Liver (tissue), 9 donors: ENCODE results near the gene LSM12. TPM values are rescaled to one million over a fixed set of nuclear protein-coding genes. Genes with fewer than 3 reads are reported as not detected.

Experiments used
- DNase-seq: peaks from one replicate; pipeline ENCODE4 v3.0.0-alpha.2; 2017; ENCODE audit warnings: low spot score
- H3K27ac ChIP-seq, 2 donors: one replicate each; pipeline ENCODE4 v1.7.0; 2013; ENCODE audit warnings: inconsistent platforms in 2 of 2, low read length in 2 of 2, control low read depth in 1 of 2, low read depth in 1 of 2, mild to moderate bottlenecking in 1 of 2
- H3K27me3 ChIP-seq, 4 donors: one replicate each; pipeline versions ENCODE4 v1.6.1 to v1.7.0; 2013; ENCODE audit warnings: low read length in 3 of 4, inconsistent platforms in 1 of 4, mild to moderate bottlenecking in 1 of 4, moderate library complexity in 1 of 4; ENCODE audit not compliant: control insufficient read depth in 4 of 4, insufficient read depth in 4 of 4
- H3K36me3 ChIP-seq, 4 donors: one replicate each; pipeline versions ENCODE4 v1.6.1 to v1.7.0; 2013; ENCODE audit warnings: low read length in 3 of 4, mild to moderate bottlenecking in 3 of 4, low read depth in 1 of 4, moderate library complexity in 1 of 4; ENCODE audit not compliant: control insufficient read depth in 4 of 4, insufficient read depth in 3 of 4
- H3K4me1 ChIP-seq, 4 donors: one replicate each; pipeline versions ENCODE4 v1.6.1 to v1.7.0; 2013; ENCODE audit warnings: low read length in 3 of 4, mild to moderate bottlenecking in 3 of 4, moderate library complexity in 1 of 4; ENCODE audit not compliant: control insufficient read depth in 4 of 4, insufficient read depth in 4 of 4
- H3K4me3 ChIP-seq, 3 donors: one replicate each; pipeline versions ENCODE4 v1.6.1 to v1.7.0; 2013; ENCODE audit warnings: low read length in 3 of 3, control low read depth in 1 of 3, low read depth in 1 of 3, mild to moderate bottlenecking in 1 of 3
- H3K9ac ChIP-seq, 2 donors: one replicate each; pipeline ENCODE4 v1.7.0; 2013; ENCODE audit warnings: low read length in 2 of 2, mild to moderate bottlenecking in 2 of 2, moderate library complexity in 2 of 2, control low read depth in 1 of 2, low read depth in 1 of 2
- H3K9me3 ChIP-seq, 4 donors: one replicate each; pipeline versions ENCODE4 v1.6.1 to v1.7.0; 2013; ENCODE audit warnings: low read length in 3 of 4; ENCODE audit not compliant: control insufficient read depth in 4 of 4
- ATF3 ChIP-seq: IDR thresholded peaks from 2 replicates; pipeline ENCODE4 v1.6.1; 2016; ENCODE audit warnings: antibody characterized with exemption
- EGR1 ChIP-seq, 2 donors: IDR thresholded peaks; 2 replicates each; pipeline ENCODE4 v1.6.1; 2016 to 2018; ENCODE audit warnings: antibody characterized with exemption in 2 of 2, low read depth in 2 of 2
- FOXA1 ChIP-seq: IDR thresholded peaks from 2 replicates; pipeline ENCODE4 v1.6.1; 2016; ENCODE audit warnings: antibody characterized with exemption
- GABPA ChIP-seq, 2 donors: IDR thresholded peaks in 1 of 2; conservative IDR thresholded peaks in 1 of 2; 2 replicates each; pipeline ENCODE4 v1.6.1; 2016; ENCODE audit warnings: antibody characterized with exemption in 2 of 2, mild to moderate bottlenecking in 1 of 2, moderate library complexity in 1 of 2
- HNF4A ChIP-seq, 2 donors: conservative IDR thresholded peaks; 2 replicates each; pipeline ENCODE4 v1.6.1; 2016; ENCODE audit warnings: antibody characterized with exemption in 2 of 2, mild to moderate bottlenecking in 2 of 2
- JUND ChIP-seq, 2 donors: IDR thresholded peaks; 2 replicates each; pipeline ENCODE4 v1.6.1; 2016; ENCODE audit warnings: antibody characterized with exemption in 2 of 2
- RAD21 ChIP-seq, 2 donors: IDR thresholded peaks; 2 replicates each; pipeline ENCODE4 v1.6.1; 2016; ENCODE audit warnings: antibody characterized with exemption in 2 of 2, mild to moderate bottlenecking in 2 of 2
- REST ChIP-seq: IDR thresholded peaks from 2 replicates; pipeline ENCODE4 v1.6.1; 2016; ENCODE audit warnings: antibody characterized with exemption, mild to moderate bottlenecking
- RXRA ChIP-seq, 2 donors: IDR thresholded peaks; 2 replicates each; pipeline ENCODE4 v1.6.1; 2017 to 2018; ENCODE audit warnings: antibody characterized with exemption in 2 of 2, mild to moderate bottlenecking in 1 of 2
- TAF1 ChIP-seq: conservative IDR thresholded peaks from 2 replicates; pipeline ENCODE4 v1.6.1; 2016; ENCODE audit warnings: antibody characterized with exemption, mild to moderate bottlenecking
- ZBTB33 ChIP-seq: IDR thresholded peaks from 2 replicates; pipeline ENCODE4 v1.6.1; 2016; ENCODE audit warnings: antibody characterized with exemption
- WGBS: extraction: QIAGEN DNeasy Blood & Tissue Kit; methylation state at CpG from one replicate; pipeline ENCODE4 v1.1.7; 2013; 5-methylcytosine and 5-hydroxymethylcytosine counted together
- polyA plus RNA-seq, 2 donors: library from polyadenylated mRNA; stranded (reverse) in 1 of 2; unstranded in 1 of 2; fragments of 200-250 nt in 1 of 2; fragments of >200 nt in 1 of 2; fragmentation: Nextera tagmentation in 1 of 2; extraction: Ambion mirVana in 1 of 2; gene quantifications; one replicate each; pipeline versions ENCODE4 v1.2.1 to v1.2.3, GENCODE V29; 2013 to 2015
- total RNA-seq, 2 donors: library from RNA; depleted of rRNA; stranded (reverse); fragments of >200 nt; gene quantifications; one replicate each; pipeline ENCODE4 v1.2.3, GENCODE V29; 2014
- donor health status: healthy.
- donor health status: healthy.
- donor health status: healthy.
- donor health status: healthy.
- donor health status: healthy.

Gene LSM12
- total and polyA plus RNA-seq, 4 donors: 12.1 to 31.9 (median 15.1) TPM

GRCh38 chr17:44110823-44111633, 44.6 kb upstream of the LSM12 start (continued):
- TF ChIP-seq ZBTB33 (peak; percentile 28), RAD21 (IDR thresholded peaks at IDR 0.05) (peak; percentile 59 to 68)

- no peaks in the 10 kb centered on the region for H3K27me3 ChIP-seq
- H3K9ac ChIP-seq: peak overlapping the region; percentile 71 to 81
- H3K4me1 ChIP-seq: peaks cover 34 to 88% (median 60%) of the 10 kb centered on the region in 4 donors
- DNase-seq: no peak
- no peaks in the 10 kb centered on the region for H3K9me3 ChIP-seq
- 45% methylated on average over 10 of the region's 10 CpGs for WGBS
- no peak for TF ChIP-seq REST
- no peak for TF ChIP-seq GABPA (IDR thresholded peaks at IDR 0.05 in 1 of 2, conservative IDR thresholded peaks at IDR 0.05 in 1 of 2)
- no peak for TF ChIP-seq HNF4A (conservative IDR thresholded peaks at IDR 0.05)
- no peak for TF ChIP-seq RXRA (IDR thresholded peaks at IDR 0.05)
- TF ChIP-seq FOXA1: no peak
- peak overlapping the region; percentile 83 to 97 for H3K27ac ChIP-seq
- H3K36me3 ChIP-seq: no peaks in the 10 kb centered on the region
- H3K4me3 ChIP-seq: peak overlapping the region; percentile 34 to 64 (median 53)
Observed at GRCh38 chr17:44110011-44110686, 43.7 kb upstream of the LSM12 start.

- TF ChIP-seq FOXA1 (no peak), GABPA (IDR thresholded peaks at IDR 0.05 in 1 of 2, conservative IDR thresholded peaks at IDR 0.05 in 1 of 2) (no peak), HNF4A (conservative IDR thresholded peaks at IDR 0.05) (no peak), ATF3 (no peak), TAF1 (no peak), EGR1 (IDR thresholded peaks at IDR 0.05; ENCODE audit: low read depth in 2 of 2) (no peak), JUND (IDR thresholded peaks at IDR 0.05) (no peak), RAD21 (IDR thresholded peaks at IDR 0.05) (no peak), REST (no peak)
- H3K27me3 ChIP-seq: no peaks in the 10 kb centered on the region
- H3K36me3 ChIP-seq: no peaks in the 10 kb centered on the region
- H3K9me3 ChIP-seq: no peaks in the 10 kb centered on the region
- no peak overlapping the region for H3K4me3 ChIP-seq
- whole genome bisulfite sequencing: 35% methylated on average over 4 of the region's 4 CpGs
- DNase-seq: no peak
- H3K9ac ChIP-seq: peak overlapping the region; percentile 15 to 34
- H3K4me1 ChIP-seq: peaks cover 34 to 87% (median 60%) of the 10 kb centered on the region in 4 donors
- peak overlapping the region; percentile 83 to 97 for H3K27ac ChIP-seq
Observed at GRCh38 chr17:44109312-44109630, 42.8 kb upstream of the LSM12 start.
